KMS-11 (cell line): Measurements from ENCODE around the gene ZNF133.

Experiments used
- H2AFZ ChIP-seq: fragments of 200-600 bp; sonication (generic); 2 replicates; pipeline ENCODE4 v1.6.1; 2016; ENCODE audit warnings: antibody characterized with exemption, mixed run types, low read depth
- H3K27ac ChIP-seq: fragments of 200-600 bp; sonication (generic); 2 replicates; pipeline ENCODE4 v1.6.1; 2016; ENCODE audit warnings: mild to moderate bottlenecking, mixed run types
- H3K27me3 ChIP-seq: fragments of 200-600 bp; sonication (generic); 2 replicates; pipeline ENCODE4 v1.6.1; 2017; ENCODE audit warnings: mild to moderate bottlenecking, low read depth, mixed run types, moderate library complexity; ENCODE audit not compliant: insufficient read depth
- H3K36me3 ChIP-seq: fragments of 200-600 bp; sonication (generic); 2 replicates; pipeline ENCODE4 v1.6.1; 2017; ENCODE audit warnings: mild to moderate bottlenecking, mixed run types; ENCODE audit not compliant: insufficient read depth
- H3K4me1 ChIP-seq: fragments of 200-600 bp; sonication (generic); 2 replicates; pipeline ENCODE4 v1.6.1; 2016; ENCODE audit warnings: mild to moderate bottlenecking, low read depth, mixed run types; ENCODE audit not compliant: poor library complexity, severe bottlenecking
- H3K4me2 ChIP-seq: fragments of 200-600 bp; sonication (generic); 2 replicates; pipeline ENCODE4 v1.7.0; 2016; ENCODE audit warnings: mild to moderate bottlenecking, mixed run types
- H3K4me3 ChIP-seq: fragments of 200-600 bp; sonication (generic); IDR thresholded peaks from 2 replicates; pipeline ENCODE4 v1.6.1; 2017; ENCODE audit warnings: low read depth, low read length, mixed read lengths; ENCODE audit not compliant: insufficient read depth
- H3K79me2 ChIP-seq: fragments of 200-600 bp; sonication (generic); 2 replicates; pipeline ENCODE4 v1.6.1; 2016; ENCODE audit warnings: low read depth, mixed run types; ENCODE audit not compliant: insufficient read depth
- H3K9ac ChIP-seq: fragments of 200-600 bp; sonication (generic); 2 replicates; pipeline ENCODE4 v1.6.1; 2016; ENCODE audit warnings: mild to moderate bottlenecking, mixed run types
- H4K20me1 ChIP-seq: fragments of 200-600 bp; sonication (generic); 2 replicates; pipeline ENCODE4 v1.6.1; 2016; ENCODE audit warnings: mild to moderate bottlenecking, mixed run types; ENCODE audit not compliant: insufficient read depth
- CTCF ChIP-seq: fragments of 200-600 bp; sonication (generic); conservative IDR thresholded peaks from 2 replicates; pipeline ENCODE4 v1.6.1; 2017; ENCODE audit warnings: low read depth, mild to moderate bottlenecking, antibody characterized with exemption, low read length, moderate library complexity, mixed read lengths

Gene ZNF133

GRCh38 chr20:18359854-18360253, 71.5 kb downstream of the ZNF133 start:
- H2AFZ ChIP-seq: no peak overlapping the region
- no peaks in the 10 kb centered on the region for H3K36me3 ChIP-seq
- no peak overlapping the region for H3K9ac ChIP-seq
- H3K4me3 ChIP-seq: no peak overlapping the region
- TF ChIP-seq CTCF: no peak
- no peaks in the 10 kb centered on the region for H4K20me1 ChIP-seq
- no peaks in the 10 kb centered on the region for H3K4me1 ChIP-seq
- H3K79me2 ChIP-seq: no peaks in the 10 kb centered on the region
- H3K4me2 ChIP-seq: no peak overlapping the region
- no peaks in the 10 kb centered on the region for H3K27me3 ChIP-seq
- H3K27ac ChIP-seq: no peak overlapping the region

- no peak overlapping the region for H3K4me2 ChIP-seq
These were observed 72.3 kb downstream of the ZNF133 start for GRCh38 chr20:18360635-18361034.

GRCh38 chr20:18361678-18362077, 73.4 kb downstream of the ZNF133 start:
- Histone ChIP-seq H3K4me3 (no peak overlapping the region), H3K27ac (no peak overlapping the region), H3K36me3 (no peaks in the 10 kb centered on the region), H3K79me2 (no peaks in the 10 kb centered on the region), H4K20me1 (no peaks in the 10 kb centered on the region), H3K4me1 (no peaks in the 10 kb centered on the region), H2AFZ (no peak overlapping the region), H3K4me2 (no peak overlapping the region), H3K27me3 (no peaks in the 10 kb centered on the region), H3K9ac (no peak overlapping the region)
- no peak for TF ChIP-seq CTCF

More at GRCh38 chr20:18360635-18361034, 72.3 kb downstream of the ZNF133 start:
- Histone ChIP-seq H3K27me3 (no peaks in the 10 kb centered on the region), H4K20me1 (no peaks in the 10 kb centered on the region), H3K4me1 (no peaks in the 10 kb centered on the region), H3K4me3 (no peak overlapping the region), H3K9ac (no peak overlapping the region), H3K79me2 (no peaks in the 10 kb centered on the region), H3K36me3 (no peaks in the 10 kb centered on the region), H3K27ac (no peak overlapping the region), H2AFZ (no peak overlapping the region)
- no peak for TF ChIP-seq CTCF

DNA sequence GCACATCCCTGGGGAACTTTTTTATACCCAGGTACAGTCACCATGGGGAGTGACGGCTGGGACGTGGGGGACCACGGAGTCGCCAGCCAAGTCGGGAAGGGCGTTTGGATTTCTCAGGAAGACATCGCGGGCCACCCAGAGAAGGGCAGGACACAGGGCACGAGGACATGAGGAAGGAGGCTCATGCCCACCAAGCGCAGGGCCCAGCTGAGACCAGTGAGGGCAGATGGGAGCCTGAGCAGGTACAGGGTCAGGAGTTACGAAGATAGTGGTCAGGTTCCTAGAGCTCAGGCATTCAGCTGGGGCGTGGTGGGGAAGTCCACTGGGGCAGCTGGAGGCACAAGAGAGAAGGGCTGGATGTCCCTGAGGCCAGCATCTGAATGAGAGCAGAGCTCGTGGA, 74.6 kb downstream of the ZNF133 start:
- no peaks in the 10 kb centered on the region for H3K36me3 ChIP-seq

More for the DNA sequence above, 74.6 kb downstream of the ZNF133 start:
- Histone ChIP-seq H3K27ac (no peak overlapping the region), H4K20me1 (no peaks in the 10 kb centered on the region), H3K4me2 (no peak overlapping the region), H3K4me3 (no peak overlapping the region), H3K27me3 (no peaks in the 10 kb centered on the region), H3K9ac (no peak overlapping the region), H3K79me2 (no peaks in the 10 kb centered on the region), H2AFZ (no peak overlapping the region), H3K4me1 (no peaks in the 10 kb centered on the region)
- TF ChIP-seq CTCF: no peak
